GM23338 (cell line): ENCODE data around the gene PSMB10. TPM values are rescaled to one million over a fixed set of nuclear protein-coding genes. Genes with fewer than 3 reads are reported as not detected.

Source experiments
- ATAC-seq: fragments of 200-7000 bp; cut with Tn5 transposase; 3 replicates; pipeline ENCODE4 v1.9.1; 2020
- DNase-seq: peaks from one replicate; pipeline ENCODE4 v3.0.0-alpha.2; 2015; ENCODE audit warnings: low spot score
- H2AFZ ChIP-seq: fragments of 200-600 bp; sonication (generic); 2 replicates; pipeline ENCODE4 v1.8.0; 2016; ENCODE audit warnings: antibody characterized with exemption, mild to moderate bottlenecking, moderate library complexity
- H3F3A ChIP-seq: fragments of 200-600 bp; sonication (generic); replicated peaks from 2 replicates; pipeline ENCODE4 v1.8.0; 2017; ENCODE audit warnings: antibody characterized with exemption, mixed run types, low read depth
- H3K27ac ChIP-seq: fragments of 200-600 bp; sonication (generic); 2 replicates; pipeline ENCODE4 v1.6.1; 2016; ENCODE audit warnings: low read depth
- H3K27me3 ChIP-seq: fragments of 200-600 bp; sonication (generic); 2 replicates; pipeline ENCODE4 v1.8.0; 2016; ENCODE audit warnings: mild to moderate bottlenecking, mixed run types, moderate library complexity; ENCODE audit not compliant: insufficient read depth
- H3K36me3 ChIP-seq: fragments of 200-600 bp; sonication (generic); 2 replicates; pipeline ENCODE4 v1.8.0; 2016; ENCODE audit warnings: mild to moderate bottlenecking; ENCODE audit not compliant: insufficient read depth
- H3K4me1 ChIP-seq: fragments of 200-600 bp; sonication (generic); 2 replicates; pipeline ENCODE4 v1.8.0; 2016; ENCODE audit warnings: mild to moderate bottlenecking, moderate library complexity; ENCODE audit not compliant: insufficient read depth
- H3K4me2 ChIP-seq: fragments of 200-600 bp; sonication (generic); 2 replicates; pipeline ENCODE4 v1.7.1; 2017; ENCODE audit warnings: mixed run types
- H3K4me3 ChIP-seq: fragments of 200-600 bp; sonication (generic); 2 replicates; pipeline ENCODE4 v1.6.1; 2016; ENCODE audit warnings: mixed run types
- H3K79me2 ChIP-seq: fragments of 200-600 bp; sonication (generic); replicated peaks from 2 replicates; pipeline ENCODE4 v1.8.0; 2017; ENCODE audit warnings: mild to moderate bottlenecking; ENCODE audit not compliant: insufficient read depth
- H3K9me2 ChIP-seq: fragments of 200-600 bp; sonication (generic); 2 replicates; pipeline ENCODE4 v1.8.0; 2017; ENCODE audit not compliant: insufficient read depth
- H4K20me1 ChIP-seq: fragments of 200-600 bp; sonication (generic); replicated peaks from 2 replicates; pipeline ENCODE4 v1.8.0; 2017; ENCODE audit warnings: mild to moderate bottlenecking; ENCODE audit not compliant: insufficient read depth
- H3K27ac Mint-ChIP-seq: 2 replicates; pipeline ENCODE4 v1.8.0; 2020; ENCODE audit warnings: inconsistent platforms, mild to moderate bottlenecking, moderate library complexity, mixed read lengths
- H3K27me3 Mint-ChIP-seq: 3 replicates; pipeline ENCODE4 v1.8.0; 2022; ENCODE audit warnings: low read depth, mild to moderate bottlenecking, moderate library complexity, mixed read lengths, inconsistent platforms; ENCODE audit not compliant: insufficient read depth, poor library complexity
- H3K36me3 Mint-ChIP-seq: 3 replicates; pipeline ENCODE4 v1.8.0; 2021; ENCODE audit warnings: low read depth, mild to moderate bottlenecking, inconsistent platforms, moderate library complexity, mixed read lengths
- H3K4me1 Mint-ChIP-seq: 3 replicates; pipeline ENCODE4 v1.8.0; 2020; ENCODE audit warnings: mild to moderate bottlenecking, inconsistent platforms, mixed read lengths
- H3K4me3 Mint-ChIP-seq: 3 replicates; pipeline ENCODE4 v1.8.0; 2021; ENCODE audit warnings: moderate library complexity, mild to moderate bottlenecking, inconsistent platforms, mixed read lengths
- H3K9me3 Mint-ChIP-seq: 3 replicates; pipeline ENCODE4 v1.8.0; 2020; ENCODE audit warnings: moderate library complexity, mild to moderate bottlenecking, inconsistent platforms, mixed read lengths
- CTCF ChIP-seq, 2 experiments: fragments of 200-600 bp in 1 of 2; sonication (generic) in 1 of 2; conservative IDR thresholded peaks; 2 replicates each; pipeline versions ENCODE4 v1.5.1 to v1.6.1; 2016 to 2017; ENCODE audit warnings: antibody characterized with exemption in 2 of 2, low read depth in 2 of 2, mild to moderate bottlenecking in 2 of 2, moderate library complexity in 1 of 2
- ETS1 ChIP-seq: IDR thresholded peaks from 2 replicates; pipeline ENCODE4 v1.6.1; 2016; ENCODE audit warnings: antibody characterized with exemption
- EZH2 ChIP-seq: fragments of 200-600 bp; sonication (generic); IDR thresholded peaks from one replicate; pipeline ENCODE4 v1.8.0; 2017; ENCODE audit warnings: antibody characterized with exemption, mild to moderate bottlenecking, low read depth; ENCODE audit not compliant: unreplicated experiment
- POLR2AphosphoS5 ChIP-seq: IDR thresholded peaks from 2 replicates; pipeline ENCODE4 v1.6.1; 2016; ENCODE audit warnings: antibody characterized with exemption, low read depth
- REST ChIP-seq: IDR thresholded peaks from one replicate; pipeline ENCODE4 v1.6.1; 2018; ENCODE audit warnings: antibody characterized with exemption; ENCODE audit not compliant: unreplicated experiment
- ZNF114 ChIP-seq: fragments of 250-450 bp; sonication (Bioruptor Pico); IDR thresholded peaks from 2 replicates; pipeline ENCODE4 v1.5.0; 2020; ENCODE audit warnings: mild to moderate bottlenecking, moderate library complexity
- polyA plus RNA-seq: library from polyadenylated mRNA; unstranded; fragments of >200 nt; fragmentation: Nextera tagmentation; extraction: Ambion mirVana; gene quantifications from 2 replicates; pipeline ENCODE4 v1.2.1, GENCODE V29; 2016
- total RNA-seq: library from RNA; depleted of rRNA; stranded (reverse); fragments of >200 nt; shearing (Covaris generic); gene quantifications from 2 replicates; pipeline ENCODE4 v1.2.3, GENCODE V29; 2014

The PSMB10 gene
- total and polyA plus RNA-seq, 2 experiments from 2014 or later = 27.5 to 114 TPM

- Mint-ChIP-seq H3K27me3 (peaks cover 5% of the 10 kb centered on the region), H3K4me3 (no peak overlapping the region), H3K27ac (no peak overlapping the region), H3K4me1 (peaks cover 4% of the 10 kb centered on the region; the same call in 2 of the 3 replicates), H3K36me3 (peaks cover 34% of the 10 kb centered on the region), H3K9me3 (no peaks in the 10 kb centered on the region)
- peaks cover 17% of the 10 kb centered on the region; the same call in 1 of the 2 replicates for H3K36me3 ChIP-seq
- peaks cover 14% of the 10 kb centered on the region for H4K20me1 ChIP-seq
- no peak overlapping the region for H3K27ac ChIP-seq
- no peak overlapping the region for H2AFZ ChIP-seq
- H3K27me3 ChIP-seq = no peaks in the 10 kb centered on the region
- DNase-seq = no peak
- no peaks in the 10 kb centered on the region for H3K79me2 ChIP-seq
- peaks cover 11% of the 10 kb centered on the region for H3F3A ChIP-seq
- TF ChIP-seq ETS1 (no peak), EZH2 (no peak), POLR2AphosphoS5 (no peak; the same call in 1 of the 2 replicates), REST (no peak), CTCF (conservative IDR thresholded peaks at IDR 0.05; ENCODE audit: low read depth in 2 of 2) (no peak)
- H3K4me2 ChIP-seq = no peak overlapping the region
- ATAC-seq = no peak
- no peaks in the 10 kb centered on the region for H3K9me2 ChIP-seq
- H3K4me3 ChIP-seq = no peak overlapping the region
- H3K4me1 ChIP-seq = no peaks in the 10 kb centered on the region
These were observed 8.8 kb upstream of the PSMB10 start for GRCh38 chr16:67945392-67945933.

- no peaks in the 10 kb centered on the region for H3K79me2 ChIP-seq
- H3K36me3 ChIP-seq = peaks cover 17% of the 10 kb centered on the region; the same call in 1 of the 2 replicates
- H3K4me1 ChIP-seq = no peaks in the 10 kb centered on the region
- no peak overlapping the region for H2AFZ ChIP-seq
- ATAC-seq = no peak
- peaks cover 4% of the 10 kb centered on the region; the same call in 2 of the 3 replicates for H3K4me1 Mint-ChIP-seq
- no peak overlapping the region for H3K4me3 ChIP-seq
- H3K27me3 Mint-ChIP-seq = peaks cover 5% of the 10 kb centered on the region
- H3K9me3 Mint-ChIP-seq = no peaks in the 10 kb centered on the region
- peaks cover 14% of the 10 kb centered on the region for H3F3A ChIP-seq
- H3K27ac Mint-ChIP-seq = no peak overlapping the region
- H3K4me3 Mint-ChIP-seq = no peak overlapping the region
- H4K20me1 ChIP-seq = peaks cover 14% of the 10 kb centered on the region
- no peak overlapping the region for H3K27ac ChIP-seq
- no peaks in the 10 kb centered on the region for H3K27me3 ChIP-seq
- peaks cover 31% of the 10 kb centered on the region for H3K36me3 Mint-ChIP-seq
- no peak overlapping the region for H3K4me2 ChIP-seq
- no peak for DNase-seq
- no peak for TF ChIP-seq ETS1
- no peak for TF ChIP-seq ZNF114 (CRISPR knock-in tag)
- no peaks in the 10 kb centered on the region for H3K9me2 ChIP-seq
These were observed 8.2 kb upstream of the PSMB10 start for GRCh38 chr16:67944690-67945391.
